Subcutaneous adipose tissue (tissue), 4 donors: ENCODE measurements around the gene ATP8B4. TPM values are rescaled to one million over a fixed set of nuclear protein-coding genes. Genes with fewer than 3 reads are reported as not detected.

ENCODE experiments used
- CTCF ChIP-seq: fragments of 450-650 bp; IDR thresholded peaks from one replicate; pipeline ENCODE4 v1.5.1; 2016; ENCODE audit warnings: low read depth, mild to moderate bottlenecking, control low read depth, antibody characterized with exemption, moderate library complexity
- total RNA-seq, 4 donors: library from RNA; depleted of rRNA; stranded (reverse); fragments of >200 nt; gene quantifications; one replicate each; pipeline ENCODE4 v1.1.0, GENCODE V29; 2016

The ATP8B4 gene
- total RNA-seq, 4 donors from 2014 or later: 39.9 to 75.3 (median 65.9) TPM

DNA sequence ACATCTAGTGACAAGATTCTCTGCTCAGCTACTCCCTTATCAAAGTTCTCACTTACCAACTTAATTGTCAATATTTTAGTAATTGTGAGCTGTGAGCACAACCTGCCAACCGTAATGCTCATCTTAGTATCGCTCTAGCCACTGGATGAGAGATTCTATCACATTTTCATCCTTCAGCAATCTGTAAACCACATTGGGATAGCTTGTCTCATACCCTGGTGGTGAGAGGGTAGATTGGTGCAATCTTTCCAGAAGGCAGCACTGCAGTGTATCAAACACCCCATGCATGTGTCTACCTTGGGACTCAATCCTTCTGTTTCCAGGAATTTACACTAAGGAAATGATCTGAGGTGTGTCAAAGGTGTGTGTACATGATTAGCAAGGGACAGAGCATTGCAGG is 18.9 kb upstream of the ATP8B4 start:
- no peak for TF ChIP-seq CTCF

- TF ChIP-seq CTCF: no peak
Observed at GRCh38 chr15:50137330-50137761, 18.3 kb upstream of the ATP8B4 start.

DNA sequence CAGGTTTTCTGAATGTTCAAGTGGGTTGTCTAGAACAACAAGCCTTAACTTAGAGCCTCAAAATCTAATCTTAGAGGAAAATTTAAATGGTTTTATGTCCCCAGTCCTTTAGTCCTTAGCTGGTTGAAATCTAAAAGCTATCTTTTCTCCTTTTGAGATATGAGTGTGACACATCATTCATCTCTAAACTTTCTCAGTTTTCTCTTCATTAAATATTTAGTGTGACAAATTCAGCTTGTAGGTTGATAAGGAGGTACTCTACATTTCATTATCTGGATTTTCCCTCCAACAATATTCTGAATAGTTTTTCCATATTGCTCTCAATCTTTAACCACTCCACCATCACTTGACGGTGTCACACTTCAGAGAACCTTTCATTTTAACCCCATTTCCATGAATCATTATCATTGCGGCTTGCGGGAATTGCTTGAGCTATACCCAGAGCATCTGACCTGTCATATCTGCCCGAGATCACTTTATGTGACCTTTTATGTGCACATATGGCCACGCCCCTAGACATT is 16.1 kb upstream of the ATP8B4 start:
- no peak for TF ChIP-seq CTCF

GRCh38 chr15:50134524-50135024 is 15.5 kb upstream of the ATP8B4 start:
- TF ChIP-seq CTCF: no peak

- no peak for TF ChIP-seq CTCF
Observed at GRCh38 chr15:50131617-50132016, 12.6 kb upstream of the ATP8B4 start.

DNA sequence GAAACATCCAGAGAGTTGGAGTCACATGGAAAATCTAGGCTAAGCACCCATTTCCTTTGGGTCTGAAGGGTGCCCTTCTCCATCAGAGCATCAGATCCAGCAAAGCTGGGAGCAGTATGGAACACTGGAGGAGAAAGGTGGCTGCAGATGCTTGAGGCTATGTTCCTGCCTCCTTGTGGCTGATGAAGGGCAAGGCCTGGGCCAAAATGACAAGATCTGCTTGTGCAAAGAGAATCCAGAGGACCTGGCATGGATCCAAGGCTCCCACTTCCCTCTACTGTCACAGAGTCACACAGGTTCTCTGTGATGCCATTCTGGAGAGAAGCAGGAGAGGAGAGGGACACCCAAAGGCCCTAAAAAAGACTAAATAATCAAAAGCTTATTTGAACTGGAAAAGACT is 9.2 kb upstream of the ATP8B4 start:
- no peak for TF ChIP-seq CTCF

DNA sequence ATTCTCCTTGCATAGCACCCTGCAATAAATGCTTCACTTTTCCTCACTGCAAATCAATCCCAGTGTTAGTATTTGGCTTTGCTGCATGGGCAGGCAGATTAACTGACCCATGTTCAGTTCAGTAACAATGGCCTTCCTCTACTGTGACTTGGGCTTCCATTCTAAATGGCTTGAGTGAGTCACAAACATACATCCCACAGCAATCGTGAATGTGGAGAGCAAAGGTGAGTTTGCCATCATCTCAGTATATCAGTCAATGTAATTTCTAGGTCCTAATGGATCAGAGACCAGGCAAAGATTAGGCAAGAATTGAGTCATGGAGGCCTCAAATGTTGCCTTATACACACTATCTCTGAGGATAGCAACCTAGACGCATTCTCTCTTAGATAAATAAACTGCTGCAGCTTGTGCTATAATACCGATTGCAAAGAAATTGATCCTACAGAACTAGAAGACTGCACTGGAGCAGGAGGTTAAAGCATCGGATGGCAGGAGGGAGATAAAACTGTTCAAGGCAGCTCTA is 8.3 kb upstream of the ATP8B4 start:
- TF ChIP-seq CTCF: no peak
